Measurements from ENCODE around the gene TMEM94. TPM values are rescaled to one million over a fixed set of nuclear protein-coding genes. Genes with fewer than 3 reads are reported as not detected.

The TMEM94 gene
- polyA plus RNA-seq, 2 of the 4 experiments (the other 2 are of a cell fraction) = 30.5 to 63.8 TPM

GRCh38 chr17:75524970-75525805 is 68.8 kb downstream of the TMEM94 start, which contains the start of gene LLGL2 (continued):
- TF ChIP-seq BCL3 (IDR thresholded peaks at IDR 0.05) = peak; percentile 72; the same call in 2 of the 3 replicates

- ChIA-PET POLR2A (interaction anchor here (1.2 to 2.1 kb wide), 3 partner anchors 10 to 254 kb away, joined by 4 to 19 read pairs (median 6); partner anchors contain the start of genes SLC25A19 and TSEN54), CTCF (interaction anchor here (0.6 to 3.3 kb wide), 20 partner anchors 9 to 142 kb away, joined by 3 to 18 read pairs (median 4); partner anchors contain the start of genes SMIM5 and TSEN54)
- Histone ChIP-seq H3K4me1 (peaks cover 25% of the 10 kb centered on the region), H3K27ac (peak overlapping the region; percentile 83 to 88), H3K9me3 (no peaks in the 10 kb centered on the region), H3K4me2 (peak overlapping the region; percentile 98), H3K4me3 (peak overlapping the region; percentile 67)
- no peak for DNase-seq (ENCODE audit: low read depth in 1 of 2, low spot score in 1 of 2)
- ATAC-seq = peak; percentile 24 to 51
- no peak for FAIRE-seq
- WGBS (ENCODE audit: missing lambda C conversion rate) = 27% methylated on average over 22 of the region's 60 CpGs
- TF ChIP-seq RAD21 (conservative IDR thresholded peaks at IDR 0.05 in 1 of 2, IDR thresholded peaks at IDR 0.05 in 1 of 2) (no peak), CBX8 (IDR thresholded peaks at IDR 0.05) (no peak), JUN (IDR thresholded peaks at IDR 0.05) (no peak; a peak in 1 of 5 replicates), ZC3H11A (IDR thresholded peaks at IDR 0.05) (no peak), BHLHE40 (IDR thresholded peaks at IDR 0.05; ENCODE audit: low read depth, low read length) (no peak), CBX2 (IDR thresholded peaks at IDR 0.05; ENCODE audit: borderline replicate concordance, low read depth) (no peak), TFCP2L1 (CRISPR knock-in tag; IDR thresholded peaks at IDR 0.05) (no peak), RARB (CRISPR knock-in tag; IDR thresholded peaks at IDR 0.05) (no peak), ELK1 (IDR thresholded peaks at IDR 0.05; ENCODE audit: low read depth, low read length) (no peak), JUNB (IDR thresholded peaks at IDR 0.05) (no peak), CHD2 (IDR thresholded peaks at IDR 0.05; ENCODE audit: low read length, partially characterized antibody) (no peak), NPAS2 (CRISPR knock-in tag; IDR thresholded peaks at IDR 0.05; ENCODE audit: borderline replicate concordance) (no peak), ESRRA (IDR thresholded peaks at IDR 0.05; ENCODE audit: borderline replicate concordance, low read length) (no peak), MAX (IDR thresholded peaks at IDR 0.05) (peak; percentile 69), NFE2L2 (conservative IDR thresholded peaks at IDR 0.05; ENCODE audit: low read length) (no peak), EP300 (IDR thresholded peaks at IDR 0.05) (no peak), FOSL2 (IDR thresholded peaks at IDR 0.05) (no peak), FOSL2 (CRISPR knock-in tag; IDR thresholded peaks at IDR 0.05) (no peak), ZFP36 (IDR thresholded peaks at IDR 0.05; ENCODE audit: borderline replicate concordance, partially characterized antibody) (no peak), HOXB13 (CRISPR knock-in tag; IDR thresholded peaks at IDR 0.05; ENCODE audit: low read depth) (no peak), GATA3 (IDR thresholded peaks at IDR 0.05; ENCODE audit: borderline replicate concordance) (no peak), USF2 (IDR thresholded peaks at IDR 0.05) (no peak), MYC (IDR thresholded peaks at IDR 0.05; ENCODE audit: borderline replicate concordance, low read length) (no peak), RCOR1 (IDR thresholded peaks at IDR 0.05; ENCODE audit: low read depth, low read length) (no peak), CEBPB (IDR thresholded peaks at IDR 0.05) (peak in 1 of 2 experiments; percentile 47; a peak in 1 of 4 replicates), MAZ (IDR thresholded peaks at IDR 0.05; ENCODE audit: borderline replicate concordance, low read depth, low read length) (no peak), FOXS1 (CRISPR knock-in tag; IDR thresholded peaks at IDR 0.05) (no peak), HEYL (CRISPR knock-in tag; IDR thresholded peaks at IDR 0.05) (no peak), KDM1A (IDR thresholded peaks at IDR 0.05; ENCODE audit: low read depth) (no peak), PHF8 (IDR thresholded peaks at IDR 0.05; ENCODE audit: borderline replicate concordance, low read depth) (peak; percentile 39; the same call in 1 of the 2 replicates), E2F6 (IDR thresholded peaks at IDR 0.05; ENCODE audit: borderline replicate concordance, low read depth) (0 out of 2 replicates have a peak, but pooled peaks have one; percentile 35), POLR2AphosphoS2 (conservative IDR thresholded peaks at IDR 0.05; ENCODE audit: low read length) (no peak)
Observed at GRCh38 chr17:75525806-75526554, 69.5 kb downstream of the TMEM94 start.

All from A549 (cell line).